ENCODE data around the gene ZNFX1. TPM values are rescaled to one million over a fixed set of nuclear protein-coding genes. Genes with fewer than 3 reads are reported as not detected.

Gene ZNFX1
- total and polyA plus RNA-seq, 9 of the 15 experiments (the other 6 are each of a cell fraction or from before 2014, with no cell fraction given): 3.8 to 13.8 (median 10.3) TPM

GRCh38 chr20:49316704-49317103, 38.8 kb upstream of the ZNFX1 start:
- Histone ChIP-seq H3K4me1 (replicated peaks in 1 of 2; ENCODE audit: control insufficient read depth in 2 of 2, insufficient read depth in 2 of 2, low read length in 2 of 2) (peaks cover 11 to 18% of the 10 kb centered on the region in 2 experiments; a peak in 4 of 5 replicates), H3K79me2 (ENCODE audit: control insufficient read depth, insufficient read depth, low read length) (no peaks in the 10 kb centered on the region), H3K4me2 (ENCODE audit: insufficient read depth, low read length) (no peak overlapping the region), H3K9me3 (replicated peaks; ENCODE audit: control insufficient read depth, insufficient read depth, low read depth, low read length) (no peaks in the 10 kb centered on the region), H3K4me3 (no peak overlapping the region), H2AFZ (ENCODE audit: low read depth, low read length) (no peak overlapping the region), H3K27ac (ENCODE audit: extremely low read depth, low read depth, low read length) (no peak overlapping the region), H3K36me3 (ENCODE audit: control insufficient read depth, insufficient read depth, low read length) (no peaks in the 10 kb centered on the region), H3K27me3 (ENCODE audit: control insufficient read depth in 2 of 2, insufficient read depth in 2 of 2, low read length in 2 of 2) (peaks cover 21 to 32% of the 10 kb centered on the region in 2 experiments), H4K20me1 (replicated peaks; ENCODE audit: control insufficient read depth, insufficient read depth, low read length) (no peaks in the 10 kb centered on the region; the same call in 1 of the 2 replicates), H3K9me1 (ENCODE audit: control insufficient read depth, insufficient read depth, low read length) (no peaks in the 10 kb centered on the region), H3K9ac (ENCODE audit: insufficient read depth in 1 of 2, low read depth in 2 of 2, low read length in 2 of 2) (no peak overlapping the region)
- no peak for ATAC-seq
- CTCF ChIA-PET (ENCODE audit: low intra/inter-chr PET ratio): no interaction called here
- intact Hi-C loops (cut with micrococcal nuclease) (no loop called here), in situ Hi-C loops (cut with MboI) (no loop called here)
- DNase-seq (ENCODE audit: extremely low read depth in 1 of 4, low spot score in 3 of 4): no peak
- BruUV-seq (replicated peaks): no TSS peak
- 0% methylated on average over 2 of the region's 2 CpGs for WGBS (ENCODE audit: insufficient coverage, low coverage, missing lambda C conversion rate)
- POLR2A ChIA-PET: interaction anchor here (0.8 to 2.4 kb wide), 2 partner anchors 14 to 80 kb away, joined by 4 to 8 read pairs; no protein-coding TSS in a partner anchor
- FAIRE-seq: peak; percentile 40
- no peak for TF ChIP-seq HSF4 (CRISPR knock-in tag; IDR thresholded peaks at IDR 0.05; ENCODE audit: borderline replicate concordance)
- no peak for TF ChIP-seq CREB5 (CRISPR knock-in tag; IDR thresholded peaks at IDR 0.05)
- TF ChIP-seq EZH2 (IDR thresholded peaks at IDR 0.05; ENCODE audit: borderline replicate concordance, low read depth, low read length): no peak
- TF ChIP-seq ZNF41 (CRISPR knock-in tag; conservative IDR thresholded peaks at IDR 0.05): no peak
- TF ChIP-seq ZNF407 (IDR thresholded peaks at IDR 0.05; ENCODE audit: low read depth): no peak
- no peak for TF ChIP-seq RBM25 (IDR thresholded peaks at IDR 0.05; ENCODE audit: low read depth, low read length, severe bottlenecking)
- no peak for TF ChIP-seq JUNB (CRISPR knock-in tag; conservative IDR thresholded peaks at IDR 0.05)
- no peak for TF ChIP-seq XRCC4 (IDR thresholded peaks at IDR 0.05; ENCODE audit: extremely low read depth, insufficient read depth, insufficient read length)
- no peak for TF ChIP-seq ZNF280B (CRISPR knock-in tag; IDR thresholded peaks at IDR 0.05)
- TF ChIP-seq MAFK (IDR thresholded peaks at IDR 0.05; ENCODE audit: low read length): no peak
- no peak for TF ChIP-seq POLR2B (IDR thresholded peaks at IDR 0.05; ENCODE audit: low read depth, partially characterized antibody)
- TF ChIP-seq PML (IDR thresholded peaks at IDR 0.05; ENCODE audit: low read length): no peak
